ENCODE results near the gene ADNP.
"Not testable (repeated sequence)": the region's sequence is repeated elsewhere in the genome, so short reads cannot be mapped to it uniquely, and the experiment has no call there.

Gene ADNP

GRCh38 chr20:50931306-50932015, at the start of gene ADNP:
Gene ADNP, minus strand, starts transcription at chr20:50931437. Its CDS starts 27,441 bp downstream, at chr20:50903996.
- DNase-seq, result peak; percentile 86

- no peak for DNase-seq
Measured at GRCh38 chr20:50980071-50980681, 48.9 kb upstream of the ADNP start.

- DNase-seq, result not testable (repeated sequence)
Measured at GRCh38 chr20:50978533-50978932, 47.3 kb upstream of the ADNP start.

GRCh38 chr20:50977066-50978021, 46.1 kb upstream of the ADNP start:
- no peak for DNase-seq

GRCh38 chr20:50975701-50976330, 44.6 kb upstream of the ADNP start:
- no peak for DNase-seq

GRCh38 chr20:50969912-50970311, 38.7 kb upstream of the ADNP start:
- no peak for DNase-seq

- DNase-seq, result no peak
Measured at GRCh38 chr20:50969435-50969834, 38.2 kb upstream of the ADNP start.

GRCh38 chr20:50968289-50968688, 37.1 kb upstream of the ADNP start:
- no peak for DNase-seq

- DNase-seq, result no peak
Measured at GRCh38 chr20:50967586-50967985, 36.3 kb upstream of the ADNP start.

GRCh38 chr20:50959543-50960126, 28.4 kb upstream of the ADNP start:
- DNase-seq, result no peak

- DNase-seq, result peak; percentile 68
Measured at GRCh38 chr20:50958615-50959542, 27.6 kb upstream of the ADNP start, which contains the start of gene MOCS3. Gene MOCS3, plus strand, starts transcription at chr20:50958818. Its CDS starts 25 bp downstream, at chr20:50958843.

- peak; percentile 85 for DNase-seq
Measured at GRCh38 chr20:50957798-50958614, 26.8 kb upstream of the ADNP start, which contains the start of gene DPM1. Gene DPM1, minus strand, starts transcription at chr20:50958532. Its CDS starts 9 bp downstream, at chr20:50958523.

- DNase-seq, result no peak
Measured at GRCh38 chr20:50957276-50957675, 26.0 kb upstream of the ADNP start.

GRCh38 chr20:50953821-50954220, 22.6 kb upstream of the ADNP start:
- DNase-seq, result no peak

- no peak for DNase-seq
Measured at GRCh38 chr20:50953196-50953595, 22.0 kb upstream of the ADNP start.

- no peak for DNase-seq
Measured at GRCh38 chr20:50948132-50948785, 17.0 kb upstream of the ADNP start.

- DNase-seq, result no peak
Measured at GRCh38 chr20:50943069-50943468, 11.8 kb upstream of the ADNP start.

GRCh38 chr20:50933589-50933988, 2.4 kb upstream of the ADNP start:
- no peak for DNase-seq

GRCh38 chr20:50932691-50933280, 1.5 kb upstream of the ADNP start:
- DNase-seq, result no peak

Data from stimulated activated CD4-positive, alpha-beta T cell treated with anti-CD3 and anti-CD28 coated beads, Interleukin-4, amount 100 ng/mL, for 1 hour (primary cell).